Panc1 (cell line): ENCODE results near the gene MAT2A. TPM values are rescaled to one million over a fixed set of nuclear protein-coding genes. Genes with fewer than 3 reads are reported as not detected.

Source experiments
- ATAC-seq: fragments of 200-7000 bp; cut with Tn5 transposase; 2 replicates; pipeline ENCODE4 v1.9.1; 2020; ENCODE audit warnings: mild to moderate bottlenecking, moderate library complexity
- BruUV-seq: library from RNA; stranded (reverse); fragments of 400-500 nt; replicated peaks from 2 replicates; lab custom pipeline; 2021; lab: Mats Ljungman, UMichigan
- CTCF ChIA-PET: fragments of 300-600 bp; sonication (Branson Sonifier 250); formaldehyde crosslinking; loops from one replicate; lab custom pipeline; 2022; ENCODE audit warnings: antibody characterized with exemption; lab: Charles Lee
- POLR2A ChIA-PET: fragments of 300-600 bp; sonication (Branson Sonifier 250); formaldehyde crosslinking; loops from one replicate; lab custom pipeline; 2022; ENCODE audit warnings: antibody characterized with exemption; lab: Charles Lee
- DNase-seq: peaks from one replicate; pipeline ENCODE4 v3.0.0-alpha.2; 2010; ENCODE audit warnings: low read depth, low spot score
- H3K27ac ChIP-seq: 2 replicates; pipeline ENCODE4 v1.5.1; 2011; ENCODE audit warnings: mild to moderate bottlenecking, low read length, inconsistent platforms
- H3K27me3 ChIP-seq: fragments of 200-500 bp; sonication (Bioruptor generic); 2 replicates; pipeline ENCODE4 v1.6.0; 2014; ENCODE audit warnings: low read length, inconsistent platforms; ENCODE audit not compliant: control insufficient read depth, insufficient read depth
- H3K36me3 ChIP-seq: fragments of 200-500 bp; sonication (Bioruptor generic); 2 replicates; pipeline ENCODE4 v1.5.1; 2014; ENCODE audit warnings: inconsistent platforms, mild to moderate bottlenecking, low read length, moderate library complexity; ENCODE audit not compliant: control insufficient read depth, insufficient read depth
- H3K4me1 ChIP-seq: 2 replicates; pipeline ENCODE4 v1.5.1; 2011; ENCODE audit warnings: inconsistent platforms, mild to moderate bottlenecking, low read length, moderate library complexity; ENCODE audit not compliant: control insufficient read depth, insufficient read depth
- H3K4me3 ChIP-seq, 2 experiments: 2 replicates each; pipeline ENCODE4 v1.5.1; 2011 to 2012; ENCODE audit warnings: low read depth in 2 of 2, low read length in 2 of 2, mild to moderate bottlenecking in 2 of 2, inconsistent platforms in 1 of 2, moderate library complexity in 1 of 2
- H3K9me3 ChIP-seq: fragments of 200-500 bp; sonication (Bioruptor generic); 2 replicates; pipeline ENCODE4 v1.5.1; 2014; ENCODE audit warnings: low read depth, mild to moderate bottlenecking, inconsistent platforms, low read length, moderate library complexity; ENCODE audit not compliant: control insufficient read depth, insufficient read depth
- POLR2AphosphoS5 ChIP-seq: IDR thresholded peaks from 2 replicates; pipeline ENCODE4 v1.6.1; 2012; ENCODE audit warnings: mild to moderate bottlenecking, low read depth, low read length, moderate library complexity
- SIN3A ChIP-seq: IDR thresholded peaks from 2 replicates; pipeline ENCODE4 v1.6.1; 2012; ENCODE audit warnings: low read depth, mild to moderate bottlenecking, low read length, moderate library complexity, borderline replicate concordance; ENCODE audit not compliant: insufficient read depth
- TCF7L2 ChIP-seq: IDR thresholded peaks from 2 replicates; pipeline ENCODE4 v1.6.1; 2011; ENCODE audit warnings: mild to moderate bottlenecking, low read depth, low read length, inconsistent platforms
- in situ Hi-C: cut with HindIII; loops from 2 replicates; pipeline ENCODE4 v1.10.0; 2016; ENCODE audit warnings: low sequenced_read_pairs, low pct_unique_long_range_greater_than_20kb
- intact Hi-C: fragments of 100-400 bp; cut with micrococcal nuclease; formaldehyde crosslinking; loops from one replicate; pipeline ENCODE4 v1.10.0; 2022; ENCODE audit not compliant: unreplicated experiment
- total RNA-seq: library from RNA; stranded (reverse); gene quantifications from one replicate; pipeline ENCODE4 v1.2.1, GENCODE V29; 2021; ENCODE audit not compliant: unreplicated experiment
- TF ChIP-seq, protein P1 (sequence below), 2 experiments: IDR thresholded peaks; 2 replicates each; pipeline ENCODE4 v1.6.1; 2011 to 2012; ENCODE audit warnings: low read depth in 2 of 2, control low read depth in 1 of 2, low read length in 1 of 2, mild to moderate bottlenecking in 1 of 2, moderate library complexity in 1 of 2; ENCODE audit not compliant: insufficient read depth in 1 of 2
- TF ChIP-seq, protein P2 (sequence below): fragments of 450-650 bp; IDR thresholded peaks from 2 replicates; pipeline ENCODE4 v1.5.1; 2017; ENCODE audit warnings: mild to moderate bottlenecking

MAT2A gene
- total RNA-seq, 1 experiment from 2014 or later: 547 TPM

DNA sequence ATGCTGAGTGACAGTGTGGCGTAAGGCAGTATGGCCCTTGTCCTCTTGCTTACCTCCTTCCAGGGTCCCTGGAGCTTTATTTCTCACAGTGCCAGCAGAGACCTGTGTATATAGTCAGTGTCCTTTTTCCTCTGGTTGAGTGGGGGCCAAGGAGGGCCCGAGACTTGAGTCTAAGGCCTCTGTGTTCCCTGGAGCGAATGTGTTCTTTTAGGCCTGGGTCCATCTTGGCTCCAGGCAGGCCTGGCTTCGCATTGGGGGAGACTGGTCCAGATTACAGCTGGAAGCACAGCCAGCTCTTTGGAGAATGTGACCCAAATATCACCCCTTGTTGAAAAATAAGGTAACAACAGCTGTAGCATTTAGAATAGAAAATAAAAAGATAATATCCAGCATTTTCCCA lies 50.2 kb downstream of the MAT2A start:
- intact Hi-C loops (no loop called here), in situ Hi-C loops (no loop called here)
- H3K9me3 ChIP-seq: no peaks in the 10 kb centered on the region
- H3K27ac ChIP-seq: no peak overlapping the region
- no TSS peak for BruUV-seq
- ATAC-seq: no peak
- no peak overlapping the region for H3K4me3 ChIP-seq
- no peaks in the 10 kb centered on the region for H3K27me3 ChIP-seq
- TF ChIP-seq TCF7L2: no peak
- TF ChIP-seq POLR2AphosphoS5: no peak
- H3K36me3 ChIP-seq: no peaks in the 10 kb centered on the region
- POLR2A ChIA-PET: no interaction called here
- DNase-seq: no peak
- H3K4me1 ChIP-seq: peaks cover 17% of the 10 kb centered on the region
- CTCF ChIA-PET: no interaction called here

DNA sequence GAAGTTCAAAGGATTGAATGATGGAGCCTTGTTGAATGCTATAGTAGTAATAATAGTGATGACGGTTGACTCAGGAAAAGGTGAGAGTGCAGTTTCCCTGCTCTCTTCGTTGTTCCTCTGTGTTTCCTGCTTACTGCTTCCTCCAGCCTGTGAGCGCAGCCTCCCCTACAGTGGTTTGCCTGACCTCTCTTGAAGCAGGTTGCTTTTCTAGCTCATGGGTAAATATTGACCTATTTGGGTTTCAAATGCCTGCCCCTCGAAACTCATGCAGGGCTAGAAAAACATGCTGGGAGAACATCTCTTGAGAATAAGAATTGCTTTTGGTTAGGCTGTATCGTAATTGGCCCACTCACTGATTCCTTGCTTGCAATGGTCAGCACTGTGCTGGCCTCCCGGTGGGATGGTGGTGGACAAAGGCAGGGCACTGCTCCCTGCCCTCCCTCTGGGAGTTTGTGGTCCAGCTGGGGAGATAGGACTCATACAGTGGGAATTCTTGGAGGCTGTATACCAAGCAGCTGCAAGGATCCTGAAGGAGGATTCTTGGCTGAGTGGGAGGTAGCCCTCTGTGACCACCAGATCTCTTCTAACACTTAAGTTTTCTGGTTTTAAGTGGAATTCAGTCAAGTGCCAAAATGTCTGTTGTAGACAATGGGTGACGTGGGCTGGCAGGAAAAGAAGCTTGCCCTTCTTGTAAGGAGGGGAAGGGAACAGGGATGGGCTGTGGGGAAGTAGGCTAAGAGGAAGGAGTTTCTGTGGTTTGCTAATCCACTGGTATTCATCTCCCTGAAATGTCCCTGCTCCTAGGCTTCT lies 51.2 kb downstream of the MAT2A start:
- ATAC-seq (no peak), DNase-seq (no peak)
- POLR2A ChIA-PET: interaction anchor here (0.5 kb wide), 1 partner anchor 31 kb away, joined by 5 read pairs; no protein-coding TSS in a partner anchor
- H3K36me3 ChIP-seq: no peaks in the 10 kb centered on the region
- TF ChIP-seq, protein P1, sequence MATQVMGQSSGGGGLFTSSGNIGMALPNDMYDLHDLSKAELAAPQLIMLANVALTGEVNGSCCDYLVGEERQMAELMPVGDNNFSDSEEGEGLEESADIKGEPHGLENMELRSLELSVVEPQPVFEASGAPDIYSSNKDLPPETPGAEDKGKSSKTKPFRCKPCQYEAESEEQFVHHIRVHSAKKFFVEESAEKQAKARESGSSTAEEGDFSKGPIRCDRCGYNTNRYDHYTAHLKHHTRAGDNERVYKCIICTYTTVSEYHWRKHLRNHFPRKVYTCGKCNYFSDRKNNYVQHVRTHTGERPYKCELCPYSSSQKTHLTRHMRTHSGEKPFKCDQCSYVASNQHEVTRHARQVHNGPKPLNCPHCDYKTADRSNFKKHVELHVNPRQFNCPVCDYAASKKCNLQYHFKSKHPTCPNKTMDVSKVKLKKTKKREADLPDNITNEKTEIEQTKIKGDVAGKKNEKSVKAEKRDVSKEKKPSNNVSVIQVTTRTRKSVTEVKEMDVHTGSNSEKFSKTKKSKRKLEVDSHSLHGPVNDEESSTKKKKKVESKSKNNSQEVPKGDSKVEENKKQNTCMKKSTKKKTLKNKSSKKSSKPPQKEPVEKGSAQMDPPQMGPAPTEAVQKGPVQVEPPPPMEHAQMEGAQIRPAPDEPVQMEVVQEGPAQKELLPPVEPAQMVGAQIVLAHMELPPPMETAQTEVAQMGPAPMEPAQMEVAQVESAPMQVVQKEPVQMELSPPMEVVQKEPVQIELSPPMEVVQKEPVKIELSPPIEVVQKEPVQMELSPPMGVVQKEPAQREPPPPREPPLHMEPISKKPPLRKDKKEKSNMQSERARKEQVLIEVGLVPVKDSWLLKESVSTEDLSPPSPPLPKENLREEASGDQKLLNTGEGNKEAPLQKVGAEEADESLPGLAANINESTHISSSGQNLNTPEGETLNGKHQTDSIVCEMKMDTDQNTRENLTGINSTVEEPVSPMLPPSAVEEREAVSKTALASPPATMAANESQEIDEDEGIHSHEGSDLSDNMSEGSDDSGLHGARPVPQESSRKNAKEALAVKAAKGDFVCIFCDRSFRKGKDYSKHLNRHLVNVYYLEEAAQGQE (IDR thresholded peaks at IDR 0.05; ENCODE audit: insufficient read depth in 1 of 2, low read depth in 2 of 2, low read length in 1 of 2): no peak
- TF ChIP-seq SIN3A (no peak), TCF7L2 (no peak), POLR2AphosphoS5 (no peak)
- TF ChIP-seq, protein P2, sequence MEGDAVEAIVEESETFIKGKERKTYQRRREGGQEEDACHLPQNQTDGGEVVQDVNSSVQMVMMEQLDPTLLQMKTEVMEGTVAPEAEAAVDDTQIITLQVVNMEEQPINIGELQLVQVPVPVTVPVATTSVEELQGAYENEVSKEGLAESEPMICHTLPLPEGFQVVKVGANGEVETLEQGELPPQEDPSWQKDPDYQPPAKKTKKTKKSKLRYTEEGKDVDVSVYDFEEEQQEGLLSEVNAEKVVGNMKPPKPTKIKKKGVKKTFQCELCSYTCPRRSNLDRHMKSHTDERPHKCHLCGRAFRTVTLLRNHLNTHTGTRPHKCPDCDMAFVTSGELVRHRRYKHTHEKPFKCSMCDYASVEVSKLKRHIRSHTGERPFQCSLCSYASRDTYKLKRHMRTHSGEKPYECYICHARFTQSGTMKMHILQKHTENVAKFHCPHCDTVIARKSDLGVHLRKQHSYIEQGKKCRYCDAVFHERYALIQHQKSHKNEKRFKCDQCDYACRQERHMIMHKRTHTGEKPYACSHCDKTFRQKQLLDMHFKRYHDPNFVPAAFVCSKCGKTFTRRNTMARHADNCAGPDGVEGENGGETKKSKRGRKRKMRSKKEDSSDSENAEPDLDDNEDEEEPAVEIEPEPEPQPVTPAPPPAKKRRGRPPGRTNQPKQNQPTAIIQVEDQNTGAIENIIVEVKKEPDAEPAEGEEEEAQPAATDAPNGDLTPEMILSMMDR: no peak
- H3K27ac ChIP-seq: no peak overlapping the region
- intact Hi-C loops: no loop called here
- CTCF ChIA-PET: no interaction called here
- peaks cover 16% of the 10 kb centered on the region for H3K4me1 ChIP-seq
- H3K4me3 ChIP-seq: no peak overlapping the region
- in situ Hi-C loops: no loop called here
- no TSS peak for BruUV-seq
- no peaks in the 10 kb centered on the region for H3K27me3 ChIP-seq
- H3K9me3 ChIP-seq: no peaks in the 10 kb centered on the region

DNA sequence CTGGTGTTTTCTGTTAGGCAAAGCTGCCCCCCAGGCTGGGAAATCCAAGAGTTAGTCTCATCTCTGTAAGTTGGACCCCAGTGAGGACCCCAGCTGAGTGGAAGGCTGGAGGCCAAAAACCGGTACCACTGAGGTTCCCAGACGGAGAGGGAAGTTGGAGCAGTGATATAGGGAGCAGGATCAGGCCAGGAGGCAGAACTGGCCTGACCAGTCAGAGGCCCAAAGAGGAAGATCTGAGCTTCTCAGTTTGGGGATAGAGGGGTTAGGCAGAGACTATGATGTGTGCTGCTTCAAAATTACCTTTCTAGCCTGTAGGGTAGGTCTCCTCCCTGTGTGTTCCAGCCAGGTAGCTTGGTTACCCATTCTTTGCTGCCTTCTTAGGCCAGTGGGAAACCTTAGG lies 52.0 kb downstream of the MAT2A start:
- no peak overlapping the region for H3K27ac ChIP-seq
- ATAC-seq (no peak), DNase-seq (no peak)
- BruUV-seq: no TSS peak
- no peaks in the 10 kb centered on the region for H3K9me3 ChIP-seq
- ChIA-PET POLR2A (interaction anchor here (0.5 to 0.7 kb wide), 2 partner anchors 31 to 73 kb away, joined by 3 to 5 read pairs; no protein-coding TSS in a partner anchor), CTCF (no interaction called here)
- no peak for TF ChIP-seq TCF7L2
- H3K4me3 ChIP-seq: no peak overlapping the region
- intact Hi-C loops (no loop called here), in situ Hi-C loops (no loop called here)
- no peaks in the 10 kb centered on the region for H3K27me3 ChIP-seq
- H3K36me3 ChIP-seq: peaks cover 2% of the 10 kb centered on the region; the same call in 1 of the 2 replicates
- H3K4me1 ChIP-seq: peaks cover 9% of the 10 kb centered on the region
